ENCODE data around the gene MYOF.

DNA sequence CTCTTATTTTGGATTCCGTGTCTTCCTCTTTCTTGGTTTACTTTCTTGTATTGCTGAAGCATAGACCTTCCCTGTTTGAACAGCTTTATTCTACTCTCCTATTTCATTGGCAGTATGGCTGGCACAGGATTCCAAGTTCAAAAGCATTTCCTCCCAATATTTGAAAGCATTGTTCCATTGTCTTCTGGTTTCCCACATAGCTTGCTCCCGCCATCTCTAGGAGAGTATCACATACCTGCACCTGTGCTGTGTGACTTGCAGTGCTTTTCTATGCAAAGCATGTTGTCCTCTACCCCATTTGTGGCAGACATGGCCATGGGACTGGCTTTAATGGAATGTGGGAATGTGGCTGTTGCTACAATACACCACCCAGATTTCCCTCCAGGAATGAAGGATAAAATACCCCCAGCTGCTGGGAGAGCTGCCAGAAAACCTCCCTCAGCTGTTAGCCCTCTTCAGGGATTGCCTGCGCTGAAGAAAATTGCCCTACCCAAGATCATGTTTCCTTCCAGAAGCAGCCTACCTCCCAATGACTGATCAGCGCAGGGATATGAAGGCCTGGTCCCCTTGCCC lies 6.9 kb upstream of the MYOF start:
- TF ChIP-seq CTCF (IDR thresholded peaks at IDR 0.05) (no peak), POLR2AphosphoS5 (IDR thresholded peaks at IDR 0.05; ENCODE audit: low read depth, low read length) (no peak)
- TF ChIP-seq, protein P1, sequence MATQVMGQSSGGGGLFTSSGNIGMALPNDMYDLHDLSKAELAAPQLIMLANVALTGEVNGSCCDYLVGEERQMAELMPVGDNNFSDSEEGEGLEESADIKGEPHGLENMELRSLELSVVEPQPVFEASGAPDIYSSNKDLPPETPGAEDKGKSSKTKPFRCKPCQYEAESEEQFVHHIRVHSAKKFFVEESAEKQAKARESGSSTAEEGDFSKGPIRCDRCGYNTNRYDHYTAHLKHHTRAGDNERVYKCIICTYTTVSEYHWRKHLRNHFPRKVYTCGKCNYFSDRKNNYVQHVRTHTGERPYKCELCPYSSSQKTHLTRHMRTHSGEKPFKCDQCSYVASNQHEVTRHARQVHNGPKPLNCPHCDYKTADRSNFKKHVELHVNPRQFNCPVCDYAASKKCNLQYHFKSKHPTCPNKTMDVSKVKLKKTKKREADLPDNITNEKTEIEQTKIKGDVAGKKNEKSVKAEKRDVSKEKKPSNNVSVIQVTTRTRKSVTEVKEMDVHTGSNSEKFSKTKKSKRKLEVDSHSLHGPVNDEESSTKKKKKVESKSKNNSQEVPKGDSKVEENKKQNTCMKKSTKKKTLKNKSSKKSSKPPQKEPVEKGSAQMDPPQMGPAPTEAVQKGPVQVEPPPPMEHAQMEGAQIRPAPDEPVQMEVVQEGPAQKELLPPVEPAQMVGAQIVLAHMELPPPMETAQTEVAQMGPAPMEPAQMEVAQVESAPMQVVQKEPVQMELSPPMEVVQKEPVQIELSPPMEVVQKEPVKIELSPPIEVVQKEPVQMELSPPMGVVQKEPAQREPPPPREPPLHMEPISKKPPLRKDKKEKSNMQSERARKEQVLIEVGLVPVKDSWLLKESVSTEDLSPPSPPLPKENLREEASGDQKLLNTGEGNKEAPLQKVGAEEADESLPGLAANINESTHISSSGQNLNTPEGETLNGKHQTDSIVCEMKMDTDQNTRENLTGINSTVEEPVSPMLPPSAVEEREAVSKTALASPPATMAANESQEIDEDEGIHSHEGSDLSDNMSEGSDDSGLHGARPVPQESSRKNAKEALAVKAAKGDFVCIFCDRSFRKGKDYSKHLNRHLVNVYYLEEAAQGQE (IDR thresholded peaks at IDR 0.05; ENCODE audit: insufficient read depth in 1 of 2, low read depth in 2 of 2, low read length in 1 of 2) = no peak
